22Rv1 (cell line): ENCODE results near the gene CLEC16A.

Experiments used
- ZFX ChIP-seq: fragments of 450-650 bp; IDR thresholded peaks from 2 replicates; pipeline ENCODE4 v1.6.1; 2017; ENCODE audit warnings: antibody characterized with exemption, borderline replicate concordance
- TF ChIP-seq, protein P1 (sequence below): fragments of 450-650 bp; IDR thresholded peaks from 2 replicates; pipeline ENCODE4 v1.5.1; 2017; ENCODE audit warnings: mild to moderate bottlenecking

DNA sequence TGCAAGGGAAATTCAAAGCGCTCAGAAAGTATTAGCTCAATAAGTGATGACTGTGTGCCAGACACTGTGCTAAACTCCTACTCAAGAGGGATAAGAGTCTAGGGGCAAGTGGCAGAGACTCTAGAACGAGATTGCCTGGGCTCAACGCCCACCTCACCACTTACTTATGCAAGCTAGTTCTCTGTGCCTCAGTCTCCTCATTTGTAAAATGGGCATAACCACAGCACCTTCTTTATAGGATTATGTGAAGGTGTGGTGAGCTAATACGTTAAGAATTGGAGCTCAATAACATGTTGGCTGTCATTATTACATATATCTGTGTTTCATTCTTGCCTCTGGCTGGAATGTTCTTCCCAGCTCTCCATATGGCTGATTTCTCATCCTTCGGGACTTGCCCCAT lies 17.5 kb upstream of the CLEC16A start:
- TF ChIP-seq, protein P1, sequence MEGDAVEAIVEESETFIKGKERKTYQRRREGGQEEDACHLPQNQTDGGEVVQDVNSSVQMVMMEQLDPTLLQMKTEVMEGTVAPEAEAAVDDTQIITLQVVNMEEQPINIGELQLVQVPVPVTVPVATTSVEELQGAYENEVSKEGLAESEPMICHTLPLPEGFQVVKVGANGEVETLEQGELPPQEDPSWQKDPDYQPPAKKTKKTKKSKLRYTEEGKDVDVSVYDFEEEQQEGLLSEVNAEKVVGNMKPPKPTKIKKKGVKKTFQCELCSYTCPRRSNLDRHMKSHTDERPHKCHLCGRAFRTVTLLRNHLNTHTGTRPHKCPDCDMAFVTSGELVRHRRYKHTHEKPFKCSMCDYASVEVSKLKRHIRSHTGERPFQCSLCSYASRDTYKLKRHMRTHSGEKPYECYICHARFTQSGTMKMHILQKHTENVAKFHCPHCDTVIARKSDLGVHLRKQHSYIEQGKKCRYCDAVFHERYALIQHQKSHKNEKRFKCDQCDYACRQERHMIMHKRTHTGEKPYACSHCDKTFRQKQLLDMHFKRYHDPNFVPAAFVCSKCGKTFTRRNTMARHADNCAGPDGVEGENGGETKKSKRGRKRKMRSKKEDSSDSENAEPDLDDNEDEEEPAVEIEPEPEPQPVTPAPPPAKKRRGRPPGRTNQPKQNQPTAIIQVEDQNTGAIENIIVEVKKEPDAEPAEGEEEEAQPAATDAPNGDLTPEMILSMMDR, result no peak
- TF ChIP-seq ZFX, result no peak
